Stimulated activated CD4-positive, alpha-beta T cell treated with anti-CD3 and anti-CD28 coated beads, Interleukin-4, amount 100 ng/mL, for 24 hours (primary cell): Measurements from ENCODE around the gene MIPEP.
A peak's percentile ranks its signal among the peaks of the same experiment; 100 is the strongest.
"Not testable (repeated sequence)": the region's sequence is repeated elsewhere in the genome, so short reads cannot be mapped to it uniquely, and the experiment has no call there.

ENCODE experiments used
- DNase-seq: peaks from one replicate; pipeline ENCODE4 v3.0.0-alpha.2; 2020

The MIPEP gene

GRCh38 chr13:23770428-23770827 is 118.8 kb downstream of the MIPEP start:
- no peak for DNase-seq

GRCh38 chr13:23769401-23769800 is 119.8 kb downstream of the MIPEP start:
- no peak for DNase-seq

GRCh38 chr13:23767838-23768237 is 121.4 kb downstream of the MIPEP start:
- DNase-seq: no peak

GRCh38 chr13:23766939-23767338 is 122.3 kb downstream of the MIPEP start:
- no peak for DNase-seq

GRCh38 chr13:23766283-23766682 is 122.9 kb downstream of the MIPEP start:
- no peak for DNase-seq

GRCh38 chr13:23765531-23765930 is 123.7 kb downstream of the MIPEP start:
- no peak for DNase-seq

GRCh38 chr13:23763318-23763717 is 125.9 kb downstream of the MIPEP start:
- no peak for DNase-seq

- not testable (repeated sequence) for DNase-seq
Observed at GRCh38 chr13:23761760-23762159, 127.4 kb downstream of the MIPEP start.

GRCh38 chr13:23760000-23760399 is 129.2 kb downstream of the MIPEP start:
- no peak for DNase-seq

- no peak for DNase-seq
Observed at GRCh38 chr13:23758798-23759527, 130.2 kb downstream of the MIPEP start.

- DNase-seq: no peak
Observed at GRCh38 chr13:23754997-23755396, 134.2 kb downstream of the MIPEP start.

- no peak for DNase-seq
Observed at GRCh38 chr13:23754506-23754905, 134.7 kb downstream of the MIPEP start.

GRCh38 chr13:23753458-23753857 is 135.7 kb downstream of the MIPEP start:
- DNase-seq: no peak

- no peak for DNase-seq
Observed at GRCh38 chr13:23752111-23753001, 136.8 kb downstream of the MIPEP start.

- DNase-seq: no peak
Observed at GRCh38 chr13:23751195-23751594, 138.0 kb downstream of the MIPEP start.

GRCh38 chr13:23750383-23751121 is 138.6 kb downstream of the MIPEP start:
- no peak for DNase-seq

- no peak for DNase-seq
Observed at GRCh38 chr13:23749288-23749873, 139.8 kb downstream of the MIPEP start.

- no peak for DNase-seq
Observed at GRCh38 chr13:23748109-23748990, 140.8 kb downstream of the MIPEP start.

- DNase-seq: not testable (repeated sequence)
Observed at GRCh38 chr13:23746141-23746540, 143.1 kb downstream of the MIPEP start.

GRCh38 chr13:23744315-23744714 is 144.9 kb downstream of the MIPEP start:
- no peak for DNase-seq

- peak; percentile 14 for DNase-seq
Observed at GRCh38 chr13:23743278-23744076, 145.7 kb downstream of the MIPEP start.
